Fibroblast of villous mesenchyme (primary cell): ENCODE results near the gene RBM10. TPM values are rescaled to one million over a fixed set of nuclear protein-coding genes. Genes with fewer than 3 reads are reported as not detected.

Experiments
- DNase-seq: peaks from one replicate; pipeline ENCODE4 v3.0.0-alpha.2; 2010; ENCODE audit warnings: low read depth
- H3K4me3 ChIP-seq: 2 replicates; pipeline ENCODE4 v1.5.1; 2011; ENCODE audit warnings: low read depth, mild to moderate bottlenecking, low read length
- total RNA-seq: library from RNA; depleted of rRNA; stranded (reverse); fragments of >200 nt; gene quantifications from 2 replicates; pipeline ENCODE4 v1.2.3, GENCODE V29; 2012
- TF ChIP-seq, protein P1 (sequence below): IDR thresholded peaks from 2 replicates; pipeline ENCODE4 v1.5.1; 2012; ENCODE audit warnings: low read depth, mild to moderate bottlenecking, low read length; ENCODE audit not compliant: insufficient read depth

Gene RBM10
- total RNA-seq, 1 donor = 49.2 TPM

- no peak overlapping the region for H3K4me3 ChIP-seq
- no peak for DNase-seq
- TF ChIP-seq, protein P1, sequence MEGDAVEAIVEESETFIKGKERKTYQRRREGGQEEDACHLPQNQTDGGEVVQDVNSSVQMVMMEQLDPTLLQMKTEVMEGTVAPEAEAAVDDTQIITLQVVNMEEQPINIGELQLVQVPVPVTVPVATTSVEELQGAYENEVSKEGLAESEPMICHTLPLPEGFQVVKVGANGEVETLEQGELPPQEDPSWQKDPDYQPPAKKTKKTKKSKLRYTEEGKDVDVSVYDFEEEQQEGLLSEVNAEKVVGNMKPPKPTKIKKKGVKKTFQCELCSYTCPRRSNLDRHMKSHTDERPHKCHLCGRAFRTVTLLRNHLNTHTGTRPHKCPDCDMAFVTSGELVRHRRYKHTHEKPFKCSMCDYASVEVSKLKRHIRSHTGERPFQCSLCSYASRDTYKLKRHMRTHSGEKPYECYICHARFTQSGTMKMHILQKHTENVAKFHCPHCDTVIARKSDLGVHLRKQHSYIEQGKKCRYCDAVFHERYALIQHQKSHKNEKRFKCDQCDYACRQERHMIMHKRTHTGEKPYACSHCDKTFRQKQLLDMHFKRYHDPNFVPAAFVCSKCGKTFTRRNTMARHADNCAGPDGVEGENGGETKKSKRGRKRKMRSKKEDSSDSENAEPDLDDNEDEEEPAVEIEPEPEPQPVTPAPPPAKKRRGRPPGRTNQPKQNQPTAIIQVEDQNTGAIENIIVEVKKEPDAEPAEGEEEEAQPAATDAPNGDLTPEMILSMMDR = no peak
These were observed 30.0 kb downstream of the RBM10 start for GRCh38 chrX:47174846-47175587.

DNA sequence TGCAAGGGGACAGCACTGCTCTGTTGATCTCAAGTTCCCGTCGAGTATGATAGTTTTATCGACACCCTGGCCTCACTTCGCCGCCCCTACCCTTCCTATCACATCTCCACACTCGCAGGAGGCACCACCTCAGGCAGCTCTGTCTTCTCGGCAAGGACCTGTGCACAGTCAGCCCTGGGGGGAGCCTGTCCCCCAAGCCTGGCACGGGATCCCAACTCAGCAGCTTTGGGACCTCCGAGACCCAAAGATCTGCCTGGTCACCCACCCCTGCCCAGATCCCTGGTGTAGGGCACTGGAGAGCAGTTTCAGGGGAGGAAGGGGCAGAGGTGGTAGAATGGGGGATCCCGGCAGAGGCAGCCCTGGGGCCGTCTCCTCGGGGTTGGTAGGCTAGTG is 30.6 kb downstream of the RBM10 start:
- H3K4me3 ChIP-seq = no peak overlapping the region
- TF ChIP-seq, protein P1 = no peak
- no peak for DNase-seq

GRCh38 chrX:47176101-47176740 is 31.2 kb downstream of the RBM10 start:
- DNase-seq = no peak
- TF ChIP-seq, protein P1 = no peak
- no peak overlapping the region for H3K4me3 ChIP-seq

GRCh38 chrX:47177079-47177478 is 32.1 kb downstream of the RBM10 start:
- H3K4me3 ChIP-seq = no peak overlapping the region
- TF ChIP-seq, protein P1 = no peak
- no peak for DNase-seq

DNA sequence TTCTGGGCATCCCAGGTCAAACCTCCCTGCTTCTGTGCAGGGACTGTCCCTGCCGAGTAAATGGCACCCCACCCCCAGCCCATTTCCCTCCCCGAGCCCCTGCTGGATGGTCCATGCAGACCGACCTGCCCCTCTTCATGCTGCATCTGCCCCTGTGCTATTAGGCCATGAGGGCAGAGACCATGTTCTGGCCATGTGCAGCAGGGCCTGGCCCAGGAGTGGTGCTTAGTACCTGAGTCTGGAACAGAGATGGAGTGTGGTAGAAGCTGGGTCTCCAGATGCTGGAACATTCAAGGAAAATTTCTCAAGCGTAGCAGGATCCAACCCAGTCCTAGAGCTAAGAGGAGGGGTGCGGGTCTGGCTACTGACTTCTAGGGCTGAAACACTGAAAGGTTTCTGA is 33.3 kb downstream of the RBM10 start:
- no peak for DNase-seq
- H3K4me3 ChIP-seq = no peak overlapping the region
- TF ChIP-seq, protein P1 = no peak

DNA sequence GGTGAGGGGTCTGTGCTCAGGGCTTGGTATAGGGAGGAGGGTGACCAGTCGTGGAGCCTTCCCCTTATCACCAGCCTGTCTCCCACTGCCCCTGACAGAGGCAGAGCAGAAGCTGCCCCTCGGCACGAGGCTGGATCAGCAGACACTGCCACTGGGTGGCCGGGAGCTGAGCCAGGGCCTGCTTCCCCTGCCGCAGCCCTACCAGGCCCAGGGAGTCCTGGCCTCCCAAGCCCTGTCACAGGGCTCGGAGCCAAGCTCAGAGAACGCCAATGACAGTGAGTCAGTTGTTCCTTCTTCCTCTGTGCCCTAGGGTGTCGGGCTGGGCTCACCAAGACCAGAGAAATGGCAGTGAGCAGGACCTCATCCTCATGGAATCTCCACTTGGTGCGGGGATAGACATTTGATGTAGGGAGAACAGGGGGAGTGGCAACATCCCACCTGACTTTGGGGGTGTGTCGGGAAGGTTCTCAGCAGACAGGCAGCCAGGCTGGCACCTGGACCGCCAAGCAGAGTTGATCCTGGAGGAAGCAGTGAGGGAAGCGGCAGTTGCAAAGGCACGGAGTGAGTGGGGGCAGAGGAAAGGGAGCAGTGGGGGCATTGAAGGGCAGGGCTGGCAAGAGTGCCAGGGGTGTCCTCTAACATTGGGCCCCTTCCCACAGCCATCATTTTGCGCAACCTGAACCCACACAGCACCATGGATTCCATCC is 34.4 kb downstream of the RBM10 start:
- DNase-seq = peak; percentile 26
- no peak overlapping the region for H3K4me3 ChIP-seq
- TF ChIP-seq, protein P1 = no peak
